Measurements from ENCODE around the gene SMO.

- TF ChIP-seq CTCF (IDR thresholded peaks at IDR 0.05), result no peak
- no peak for TF ChIP-seq POLR2AphosphoS5 (IDR thresholded peaks at IDR 0.05; ENCODE audit: low read depth, low read length)
- no peak for TF ChIP-seq SIN3A (IDR thresholded peaks at IDR 0.05; ENCODE audit: borderline replicate concordance, insufficient read depth, low read depth, low read length)
Observed at GRCh38 chr7:129238546-129238945, 50.1 kb downstream of the SMO start.
